K562 (cell line): ENCODE results near the gene JPH2. TPM values are rescaled to one million over a fixed set of nuclear protein-coding genes. Genes with fewer than 3 reads are reported as not detected.

Experiments
- ATAC-seq: fragments of 200-7000 bp; cut with Tn5 transposase; 3 replicates; pipeline ENCODE4 v1.9.1; 2020; ENCODE audit warnings: moderate library complexity
- BruUV-seq: library from RNA; stranded (reverse); fragments of 400-500 nt; replicated peaks from 2 replicates; lab custom pipeline; 2021; lab: Mats Ljungman, UMichigan
- CTCF ChIA-PET: fragments of 300-600 bp; formaldehyde crosslinking; extraction: SDS; loops from one replicate; lab custom pipeline; 2021; ENCODE audit warnings: low intra/inter-chr PET ratio; lab: Yijun Ruan, JAX
- POLR2A ChIA-PET: fragments of 300-600, 350-650 bp; sonication (Branson Sonifier 250); formaldehyde crosslinking; extraction: SDS; loops from one replicate; lab custom pipeline; 2021; ENCODE audit warnings: antibody characterized with exemption, inconsistent platforms; lab: Yijun Ruan, JAX
- DNase-seq, 4 experiments: peaks; one replicate each; pipeline versions ENCODE4 v3.0.0 to v3.0.0-alpha.2; 2011 to 2018; ENCODE audit warnings: low spot score in 3 of 4, mixed read lengths in 3 of 4; ENCODE audit errors: extremely low read depth in 1 of 4
- FAIRE-seq: peaks from 2 replicates; lab custom pipeline; 2011; peaks lifted over from hg19 to GRCh38; lab: Jason Lieb, UNC
- H2AFZ ChIP-seq: 2 replicates; pipeline ENCODE4 v1.6.0; 2011; ENCODE audit warnings: low read depth, low read length, control low read depth, inconsistent platforms
- H3K27ac ChIP-seq: fragments of 200-600 bp; 3 replicates; pipeline ENCODE4 v1.8.0; 2011; ENCODE audit warnings: low read depth, mild to moderate bottlenecking, control low read depth, inconsistent platforms, low read length, moderate library complexity, mixed read lengths; ENCODE audit errors: extremely low read depth
- H3K27me3 ChIP-seq, 2 experiments: fragments of 300-600 bp in 1 of 2; 2 replicates in 1 of 2; 3 replicates in 1 of 2; pipeline versions ENCODE4 v1.6.0 to v1.8.0; 2011; ENCODE audit warnings: inconsistent platforms in 2 of 2, low read length in 2 of 2, mild to moderate bottlenecking in 1 of 2, mixed read lengths in 1 of 2, moderate library complexity in 1 of 2; ENCODE audit not compliant: control insufficient read depth in 2 of 2, insufficient read depth in 2 of 2
- H3K36me3 ChIP-seq: fragments of 300-600 bp; 3 replicates; pipeline ENCODE4 v1.8.0; 2011; ENCODE audit warnings: mild to moderate bottlenecking, low read length, inconsistent platforms; ENCODE audit not compliant: control insufficient read depth, insufficient read depth
- H3K4me1 ChIP-seq, 2 experiments: fragments of 200-600 bp in 1 of 2; replicated peaks in 1 of 2; 2 replicates in 1 of 2; 3 replicates in 1 of 2; pipeline versions ENCODE4 v1.5.1 to v1.8.0; 2011; ENCODE audit warnings: inconsistent platforms in 2 of 2, low read length in 2 of 2, mild to moderate bottlenecking in 1 of 2, mixed read lengths in 1 of 2, moderate library complexity in 1 of 2; ENCODE audit not compliant: control insufficient read depth in 2 of 2, insufficient read depth in 2 of 2
- H3K4me2 ChIP-seq: 2 replicates; pipeline ENCODE4 v1.6.1; 2011; ENCODE audit warnings: low read length, control low read depth, inconsistent platforms, mixed read lengths; ENCODE audit not compliant: insufficient read depth
- H3K4me3 ChIP-seq: fragments of 200-600 bp; sonication (generic), shearing (Covaris generic); 2 replicates; pipeline ENCODE4 v1.5.1; 2016; ENCODE audit warnings: control low read depth, inconsistent platforms
- H3K79me2 ChIP-seq: fragments of 200-600 bp; 3 replicates; pipeline ENCODE4 v1.8.0; 2011; ENCODE audit warnings: low read length, inconsistent platforms; ENCODE audit not compliant: control insufficient read depth, insufficient read depth
- H3K9ac ChIP-seq, 2 experiments: 2 replicates each; pipeline versions ENCODE4 v1.6.0 to v1.6.1; 2011; ENCODE audit warnings: low read depth in 2 of 2, low read length in 2 of 2, control low read depth in 1 of 2, inconsistent platforms in 1 of 2, mild to moderate bottlenecking in 1 of 2, mixed read lengths in 1 of 2; ENCODE audit not compliant: insufficient read depth in 1 of 2
- H3K9me1 ChIP-seq: one replicate; pipeline ENCODE4 v1.6.0; 2011; ENCODE audit warnings: inconsistent platforms, mild to moderate bottlenecking, low read length, moderate library complexity; ENCODE audit not compliant: control insufficient read depth, insufficient read depth
- H3K9me3 ChIP-seq: replicated peaks from 2 replicates; pipeline ENCODE4 v1.5.1; 2011; ENCODE audit warnings: low read depth, low read length, inconsistent platforms; ENCODE audit not compliant: control insufficient read depth, insufficient read depth
- H4K20me1 ChIP-seq: replicated peaks from 2 replicates; pipeline ENCODE4 v1.6.1; 2011; ENCODE audit warnings: low read length, inconsistent platforms, mixed read lengths; ENCODE audit not compliant: control insufficient read depth, insufficient read depth
- BACH1 ChIP-seq: fragments of 200-800 bp; sonication (Bioruptor generic); IDR thresholded peaks from 2 replicates; pipeline ENCODE4 v1.6.1; 2016; ENCODE audit warnings: missing genetic modification characterization, missing compliant biosample characterization
- FOXJ3 ChIP-seq: sonication (generic); formaldehyde crosslinking; IDR thresholded peaks from 2 replicates; pipeline ENCODE4 v1.4.0; 2020; ENCODE audit warnings: mild to moderate bottlenecking, missing genetic modification reagents
- ILF3 ChIP-seq: fragments of 450-650 bp; IDR thresholded peaks from 2 replicates; pipeline ENCODE4 v1.6.1; 2018; ENCODE audit warnings: antibody characterized with exemption, mild to moderate bottlenecking, moderate library complexity, borderline replicate concordance
- NELFE ChIP-seq: IDR thresholded peaks from 2 replicates; pipeline ENCODE4 v1.6.1; 2011; ENCODE audit warnings: mild to moderate bottlenecking; ENCODE audit not compliant: insufficient read depth, insufficient read length
- NR1H2 ChIP-seq: sonication (generic); formaldehyde crosslinking; IDR thresholded peaks from 2 replicates; pipeline ENCODE4 v1.4.0; 2020; ENCODE audit warnings: mild to moderate bottlenecking, missing genetic modification reagents
- PPARD ChIP-seq: fragments of 250-450 bp; sonication (Bioruptor Pico); IDR thresholded peaks from 2 replicates; pipeline ENCODE4 v1.8.0; 2022; ENCODE audit warnings: inconsistent platforms, mild to moderate bottlenecking, moderate library complexity
- PRMT5 ChIP-seq: sonication (generic); formaldehyde crosslinking; IDR thresholded peaks from 2 replicates; pipeline ENCODE4 v1.5.0; 2020; ENCODE audit warnings: missing genetic modification reagents
- SMAD2 ChIP-seq: fragments of 150-350 bp; IDR thresholded peaks from 2 replicates; pipeline ENCODE4 v1.6.1; 2014; ENCODE audit warnings: low read depth, mild to moderate bottlenecking, low read length
- TAF9B ChIP-seq: fragments of 450-650 bp; IDR thresholded peaks from 2 replicates; pipeline ENCODE4 v1.6.1; 2018; ENCODE audit warnings: mild to moderate bottlenecking; ENCODE audit not compliant: partially characterized antibody
- ZKSCAN8 ChIP-seq: fragments of 200-800 bp; sonication (Bioruptor generic); IDR thresholded peaks from 2 replicates; pipeline ENCODE4 v1.6.1; 2016; ENCODE audit warnings: missing genetic modification characterization, missing compliant biosample characterization
- WGBS: fragments of 100-300 bp; shearing (Covaris generic); methylation state at CpG from one replicate; pipeline ENCODE4 v1.1.6; 2016; ENCODE audit warnings: low coverage, mixed read lengths; ENCODE audit not compliant: insufficient coverage; ENCODE audit errors: missing lambda C conversion rate; 5-methylcytosine and 5-hydroxymethylcytosine counted together
- in situ Hi-C: fragments of 300-500 bp; cut with MboI; formaldehyde crosslinking; loops from 4 replicates; pipeline ENCODE4 v1.15.0; 2018; ENCODE audit warnings: inconsistent platforms, mixed read lengths
- intact Hi-C: fragments of 100-400 bp; cut with micrococcal nuclease; formaldehyde crosslinking; loops from 2 replicates; pipeline ENCODE4 v1.14.2; 2022
- polyA plus RNA-seq, 8 experiments: library from polyadenylated mRNA; depleted of rRNA in 4 of 8; stranded (reverse) in 5 of 8; unstranded in 3 of 8; fragments of >200 nt; fragmentation: Nextera tagmentation in 2 of 8; fragmentation: Illumina TruSeq in 1 of 8; extraction: Ambion mirVana in 2 of 8; extraction: Trizol in 1 of 8; gene quantifications; 2 replicates each; pipeline versions ENCODE4 v1.2.1 to v1.2.3, GENCODE V29; 2011 to 2014; ENCODE audit warnings: inconsistent platforms in 1 of 8, missing spikeins in 1 of 8
- total RNA-seq, 7 experiments: library from RNA; depleted of rRNA in 6 of 7; stranded (reverse); fragments of >200 nt in 6 of 7; fragmentation: Illumina TruSeq in 2 of 7; extraction: Trizol in 2 of 7; gene quantifications; 2 replicates each; pipeline versions ENCODE4 v1.2.1 to v1.2.3, GENCODE V29; 2011 to 2021; ENCODE audit warnings: low replicate concordance in 1 of 7
- TF ChIP-seq, protein P1 (sequence below): fragments of 200-400 bp; formaldehyde crosslinking; IDR thresholded peaks from 2 replicates; pipeline ENCODE4 v1.6.1; 2017; ENCODE audit warnings: mild to moderate bottlenecking, low read depth, low read length, moderate library complexity

The JPH2 gene
- total and polyA plus RNA-seq, 9 of the 15 experiments (the other 6 are each of a cell fraction or from before 2014, with no cell fraction given): not detected

DNA sequence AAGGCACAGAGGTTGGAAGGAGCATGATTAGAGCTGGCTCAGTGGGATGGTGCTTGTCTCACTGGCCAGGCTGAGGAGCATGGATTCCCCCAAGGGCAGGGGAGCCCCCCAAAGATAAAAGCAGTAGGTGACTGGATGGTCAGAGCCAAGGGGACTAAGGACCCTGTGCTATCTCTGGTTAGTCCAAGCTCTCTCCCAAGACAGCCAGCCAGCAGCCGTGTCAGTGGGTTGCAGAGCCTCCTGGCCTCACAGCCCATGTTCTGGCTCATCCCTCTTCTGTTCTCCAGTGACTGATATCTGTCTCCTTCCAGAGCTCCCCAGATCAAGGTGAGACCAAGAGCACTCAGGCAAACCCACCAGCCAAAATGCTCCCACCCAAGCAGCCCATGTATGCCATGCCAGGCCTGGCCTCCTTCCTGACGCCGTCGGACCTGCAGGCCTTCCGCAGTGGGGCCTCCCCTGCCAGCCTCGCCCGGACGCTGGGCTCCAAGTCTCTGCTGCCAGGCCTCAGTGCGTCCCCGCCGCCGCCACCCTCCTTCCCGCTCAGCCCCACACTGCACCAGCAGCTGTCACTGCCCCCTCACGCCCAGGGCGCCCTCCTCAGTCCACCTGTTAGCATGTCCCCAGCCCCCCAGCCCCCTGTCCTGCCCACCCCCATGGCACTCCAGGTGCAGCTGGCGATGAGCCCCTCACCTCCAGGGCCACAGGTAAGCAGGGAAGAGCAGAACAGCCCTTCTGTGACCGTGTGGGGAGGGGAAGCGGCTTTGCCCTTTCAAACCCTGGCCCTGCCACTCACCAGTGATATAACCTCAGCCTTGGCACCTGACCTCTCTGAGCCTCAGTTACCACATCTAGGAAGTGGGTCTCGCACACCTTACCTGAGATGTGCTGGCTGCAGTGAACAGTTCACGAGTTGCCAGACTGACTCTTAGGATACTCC is 121.3 kb downstream of the JPH2 start:
- no peaks in the 10 kb centered on the region for H3K4me1 ChIP-seq
- DNase-seq (no peak), FAIRE-seq (no peak), ATAC-seq (no peak)
- H3K79me2 ChIP-seq: no peaks in the 10 kb centered on the region
- H3K4me2 ChIP-seq: no peak overlapping the region
- no peaks in the 10 kb centered on the region for H3K9me3 ChIP-seq
- H3K9me1 ChIP-seq: no peaks in the 10 kb centered on the region
- TF ChIP-seq FOXJ3 (CRISPR knock-in tag): no peak
- no peak for TF ChIP-seq PPARD (CRISPR knock-in tag)
- no peak for TF ChIP-seq SMAD2
- TF ChIP-seq, protein P1, sequence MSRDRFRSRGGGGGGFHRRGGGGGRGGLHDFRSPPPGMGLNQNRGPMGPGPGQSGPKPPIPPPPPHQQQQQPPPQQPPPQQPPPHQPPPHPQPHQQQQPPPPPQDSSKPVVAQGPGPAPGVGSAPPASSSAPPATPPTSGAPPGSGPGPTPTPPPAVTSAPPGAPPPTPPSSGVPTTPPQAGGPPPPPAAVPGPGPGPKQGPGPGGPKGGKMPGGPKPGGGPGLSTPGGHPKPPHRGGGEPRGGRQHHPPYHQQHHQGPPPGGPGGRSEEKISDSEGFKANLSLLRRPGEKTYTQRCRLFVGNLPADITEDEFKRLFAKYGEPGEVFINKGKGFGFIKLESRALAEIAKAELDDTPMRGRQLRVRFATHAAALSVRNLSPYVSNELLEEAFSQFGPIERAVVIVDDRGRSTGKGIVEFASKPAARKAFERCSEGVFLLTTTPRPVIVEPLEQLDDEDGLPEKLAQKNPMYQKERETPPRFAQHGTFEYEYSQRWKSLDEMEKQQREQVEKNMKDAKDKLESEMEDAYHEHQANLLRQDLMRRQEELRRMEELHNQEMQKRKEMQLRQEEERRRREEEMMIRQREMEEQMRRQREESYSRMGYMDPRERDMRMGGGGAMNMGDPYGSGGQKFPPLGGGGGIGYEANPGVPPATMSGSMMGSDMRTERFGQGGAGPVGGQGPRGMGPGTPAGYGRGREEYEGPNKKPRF: no peak
- TF ChIP-seq TAF9B: no peak
- no peak for TF ChIP-seq BACH1 (tag)
- TF ChIP-seq PRMT5 (CRISPR knock-in tag): no peak
- no peak for TF ChIP-seq ZKSCAN8 (CRISPR knock-in tag)
- TF ChIP-seq NELFE: no peak
- TF ChIP-seq ILF3: no peak
- TF ChIP-seq NR1H2 (CRISPR knock-in tag): no peak
- ChIA-PET CTCF (no interaction called here), POLR2A (interaction anchor here (0.6 to 0.7 kb wide), 2 partner anchors 64 to 223 kb away, joined by 3 to 4 read pairs; no protein-coding TSS in a partner anchor)
- H2AFZ ChIP-seq: no peak overlapping the region
- intact Hi-C loops: no loop called here
- H3K27me3 ChIP-seq: peaks cover 21 to 58% of the 10 kb centered on the region in 2 experiments
- no TSS peak for BruUV-seq
- H3K4me3 ChIP-seq: no peak overlapping the region
- H4K20me1 ChIP-seq: 0 out of 2 replicates have a peak, but pooled peaks cover 6% of the 10 kb centered on the region
- WGBS: 1% methylated on average over 20 of the region's 20 CpGs
- in situ Hi-C loops: no loop called here
- H3K36me3 ChIP-seq: no peaks in the 10 kb centered on the region
- no peak overlapping the region; a peak in 1 of 4 replicates for H3K9ac ChIP-seq
- H3K27ac ChIP-seq: no peak overlapping the region
